Tibial artery (tissue), 4 donors: ENCODE data around the gene IGFLR1.

Source experiments
- DNase-seq, 2 donors: peaks; one replicate each; pipeline ENCODE4 v3.0.0-alpha.2; 2019
- H3K27ac ChIP-seq, 2 donors: fragments of 200-600 bp; sonication (generic) in 1 of 2; 1 replicate in 1 of 2; 2 replicates in 1 of 2; pipeline ENCODE4 v1.5.1; 2018 to 2019; ENCODE audit warnings: mild to moderate bottlenecking in 1 of 2
- H3K27me3 ChIP-seq, 2 donors: fragments of 200-600 bp; sonication (generic) in 1 of 2; one replicate each; pipeline versions ENCODE4 v1.5.1 to v1.6.0; 2016 to 2019
- H3K36me3 ChIP-seq, 3 donors: fragments of 200-600 bp; sonication (generic) in 2 of 3; one replicate each; pipeline ENCODE4 v1.5.1; 2016 to 2019; ENCODE audit warnings: mild to moderate bottlenecking in 2 of 3
- H3K4me1 ChIP-seq, 4 donors: fragments of 200-600 bp; sonication (generic) in 2 of 4; 1 replicate in 3 of 4; 2 replicates in 1 of 4; pipeline ENCODE4 v1.5.1; 2016 to 2019
- H3K4me3 ChIP-seq, 2 donors: fragments of 200-600 bp; sonication (generic) in 1 of 2; 1 replicate in 1 of 2; 2 replicates in 1 of 2; pipeline ENCODE4 v1.5.1; 2018 to 2019; ENCODE audit warnings: mild to moderate bottlenecking in 2 of 2
- H3K9me3 ChIP-seq, 3 donors: fragments of 200-600 bp; sonication (generic) in 1 of 3; one replicate each; pipeline ENCODE4 v1.5.1; 2016 to 2019
- CTCF ChIP-seq, 2 experiments: fragments of 200-600 bp in 1 of 2; fragments of 450-650 bp in 1 of 2; IDR thresholded peaks; one replicate each; pipeline ENCODE4 v1.5.1; 2017 to 2019; ENCODE audit warnings: antibody characterized with exemption in 2 of 2, mild to moderate bottlenecking in 1 of 2, moderate library complexity in 1 of 2
- intact Hi-C: fragments of 100-400 bp; cut with DNase I; formaldehyde crosslinking; loops from one replicate; pipeline ENCODE4 v1.15.0; 2023; ENCODE audit warnings: low total_unique reads

The IGFLR1 gene

GRCh38 chr19:35702223-35703012 lies 39.8 kb downstream of the IGFLR1 start:
- H3K27ac ChIP-seq, result peak overlapping the region in 1 of 2 donors; percentile 25
- peak overlapping the region; percentile 55 to 59 for H3K4me3 ChIP-seq
- peaks cover 0 to 15% (median 11%) of the 10 kb centered on the region in 4 donors for H3K4me1 ChIP-seq
- peak; percentile 94 to 95 for DNase-seq
- peak in 1 of 2 experiments; percentile 9 for TF ChIP-seq CTCF (IDR thresholded peaks at IDR 0.05)
- H3K36me3 ChIP-seq, result no peaks in the 10 kb centered on the region
- peaks cover 0 to 13% of the 10 kb centered on the region in 2 donors for H3K27me3 ChIP-seq
- intact Hi-C loops, result no loop called here
- H3K9me3 ChIP-seq, result no peaks in the 10 kb centered on the region

DNA sequence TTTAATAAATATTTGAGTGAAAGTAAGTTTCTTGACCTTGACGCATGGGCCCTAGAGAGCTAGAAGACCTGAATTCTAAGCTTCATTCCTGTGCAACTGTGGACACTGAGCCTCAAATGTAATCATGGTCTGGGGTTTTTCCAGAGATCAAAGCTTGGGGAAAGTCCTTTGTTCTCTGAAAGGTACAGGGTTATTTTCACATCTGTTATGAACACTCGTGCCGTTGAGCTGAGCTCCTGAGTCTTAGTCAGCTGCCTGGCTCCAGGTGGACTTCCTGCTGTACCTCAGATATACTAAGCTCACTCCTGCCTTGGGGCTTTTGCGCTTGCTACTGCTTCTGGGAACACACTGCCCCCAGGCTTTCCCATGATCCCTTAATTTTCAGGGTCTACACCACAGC lies 45.4 kb downstream of the IGFLR1 start:
- Histone ChIP-seq H3K36me3 (no peaks in the 10 kb centered on the region), H3K27ac (no peak overlapping the region), H3K27me3 (peaks cover 0 to 5% of the 10 kb centered on the region in 2 donors), H3K4me3 (no peak overlapping the region), H3K9me3 (no peaks in the 10 kb centered on the region), H3K4me1 (peaks cover 0 to 3% (median 1%) of the 10 kb centered on the region in 4 donors)
- no peak for TF ChIP-seq CTCF (IDR thresholded peaks at IDR 0.05)
- DNase-seq, result no peak
- intact Hi-C loops, result no loop called here

GRCh38 chr19:35695895-35696422 lies 46.3 kb downstream of the IGFLR1 start:
- Histone ChIP-seq H3K27ac (no peak overlapping the region), H3K4me3 (no peak overlapping the region), H3K9me3 (no peaks in the 10 kb centered on the region), H3K4me1 (no peaks in the 10 kb centered on the region), H3K27me3 (peaks cover 0 to 5% of the 10 kb centered on the region in 2 donors), H3K36me3 (no peaks in the 10 kb centered on the region)
- TF ChIP-seq CTCF (IDR thresholded peaks at IDR 0.05), result no peak
- intact Hi-C loops, result no loop called here
- DNase-seq, result no peak

- Histone ChIP-seq H3K27me3 (peaks cover 0 to 5% of the 10 kb centered on the region in 2 donors), H3K4me1 (peaks cover 0 to 5% (median 0%) of the 10 kb centered on the region in 4 donors), H3K9me3 (no peaks in the 10 kb centered on the region), H3K27ac (no peak overlapping the region), H3K36me3 (no peaks in the 10 kb centered on the region), H3K4me3 (no peak overlapping the region)
- TF ChIP-seq CTCF (IDR thresholded peaks at IDR 0.05), result peak; percentile 95
- DNase-seq, result peak; percentile 86 to 91
- intact Hi-C loops, result loop anchor here (2.0 kb wide), 1 partner anchor 23 kb away; no protein-coding TSS in a partner anchor
Observed at GRCh38 chr19:35693835-35694599, 48.2 kb downstream of the IGFLR1 start.

- no peak for DNase-seq
- intact Hi-C loops, result loop anchor here (2.0 kb wide), 1 partner anchor 23 kb away; no protein-coding TSS in a partner anchor
- H3K4me3 ChIP-seq, result no peak overlapping the region
Observed at GRCh38 chr19:35693422-35693821, 48.8 kb downstream of the IGFLR1 start.

More at GRCh38 chr19:35693422-35693821, 48.8 kb downstream of the IGFLR1 start:
- no peak overlapping the region for H3K27ac ChIP-seq
- H3K36me3 ChIP-seq, result no peaks in the 10 kb centered on the region
- H3K4me1 ChIP-seq, result peaks cover 0 to 5% (median 0%) of the 10 kb centered on the region in 4 donors
- H3K9me3 ChIP-seq, result no peaks in the 10 kb centered on the region
- no peak for TF ChIP-seq CTCF (IDR thresholded peaks at IDR 0.05)
- peaks cover 0 to 2% of the 10 kb centered on the region in 2 donors for H3K27me3 ChIP-seq
